ENCODE measurements around the gene SAMD4B.
"Not testable (repeated sequence)": the region's sequence is repeated elsewhere in the genome, so short reads cannot be mapped to it uniquely, and the experiment has no call there.

The SAMD4B gene

DNA sequence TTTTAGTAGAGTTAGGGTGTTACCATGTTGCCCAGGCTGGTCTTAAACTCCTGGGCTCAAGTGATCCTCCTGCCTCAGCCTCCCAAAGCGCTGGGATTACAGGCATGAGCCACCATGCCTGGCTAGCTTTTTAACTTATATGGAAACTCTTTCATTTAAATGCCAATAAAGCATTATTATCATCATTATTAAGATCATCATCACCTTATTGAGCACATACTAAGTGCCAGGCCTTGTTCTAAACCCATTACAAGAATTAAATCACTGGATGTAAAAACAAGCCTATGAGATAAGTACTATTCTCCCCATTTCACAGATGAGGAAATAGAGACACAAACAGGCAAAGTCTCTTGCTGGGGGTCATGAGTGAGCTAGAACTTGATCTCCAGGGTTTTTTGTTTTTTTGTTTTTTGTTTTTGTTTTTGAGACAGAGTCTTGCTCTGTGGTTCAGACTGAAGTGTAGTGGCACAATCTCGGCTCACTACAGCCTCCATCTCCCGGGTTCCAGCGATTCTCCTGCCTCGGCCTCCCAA, 7.7 kb upstream of the SAMD4B start:
- DNase-seq (ENCODE audit: low spot score) = no peak

DNA sequence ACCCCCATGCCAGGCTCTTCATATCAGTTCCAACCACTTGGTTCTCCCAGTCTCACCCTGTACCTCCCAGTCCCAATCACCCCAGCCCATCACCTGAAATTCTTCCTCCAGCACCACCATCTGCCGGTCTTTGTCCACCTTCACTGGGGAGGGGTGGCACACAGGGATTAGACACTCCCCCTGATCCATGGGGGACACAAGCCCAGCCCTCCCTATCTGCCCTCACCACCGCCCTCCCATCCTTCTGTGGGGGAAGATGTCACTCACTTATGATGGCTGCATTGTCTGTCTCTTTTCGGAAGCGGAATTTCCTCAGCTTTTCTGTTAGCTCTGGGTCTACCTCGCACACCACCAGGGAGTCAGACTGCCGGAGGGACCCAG, 7.1 kb upstream of the SAMD4B start:
- no peak for DNase-seq (ENCODE audit: low spot score)

DNA sequence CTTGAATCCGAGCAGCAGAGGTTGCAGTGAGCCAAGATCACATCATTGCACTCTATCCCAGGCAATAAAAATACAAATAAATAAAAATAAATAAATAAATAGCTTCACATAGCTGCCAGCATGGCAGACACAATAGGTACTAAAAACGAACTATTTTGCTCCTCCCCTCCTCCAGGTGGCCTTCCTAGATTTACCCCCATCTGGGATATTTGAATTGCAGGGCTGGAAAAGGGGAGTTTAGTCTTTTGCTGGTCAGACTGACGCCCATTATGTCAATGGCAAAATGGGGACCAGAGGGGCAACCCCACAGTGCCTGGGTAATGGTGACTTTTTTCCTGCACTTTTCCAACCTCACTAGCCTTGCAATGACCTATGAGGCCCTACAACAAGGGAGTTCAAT, 5.7 kb upstream of the SAMD4B start:
- no peak for DNase-seq (ENCODE audit: low spot score)

DNA sequence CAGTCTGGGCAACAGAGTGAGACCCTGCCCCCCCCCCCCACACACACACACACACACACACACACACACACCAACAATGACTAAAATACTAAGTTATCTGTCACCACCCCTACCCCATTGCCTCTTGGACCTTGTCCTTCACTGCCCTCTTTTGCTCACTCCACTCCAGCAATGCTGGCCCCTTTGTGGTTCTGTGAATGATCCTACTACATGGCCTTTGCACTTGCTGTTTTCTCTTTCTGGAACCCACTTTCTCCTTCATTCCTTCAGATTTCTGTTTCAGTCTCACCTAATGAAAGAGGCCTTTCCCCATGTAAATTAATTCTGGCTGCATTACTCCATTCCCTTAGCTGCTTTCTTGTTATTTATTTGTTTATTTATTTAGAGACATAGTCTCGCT, 2.5 kb upstream of the SAMD4B start:
- no peak for DNase-seq (ENCODE audit: low spot score)

DNA sequence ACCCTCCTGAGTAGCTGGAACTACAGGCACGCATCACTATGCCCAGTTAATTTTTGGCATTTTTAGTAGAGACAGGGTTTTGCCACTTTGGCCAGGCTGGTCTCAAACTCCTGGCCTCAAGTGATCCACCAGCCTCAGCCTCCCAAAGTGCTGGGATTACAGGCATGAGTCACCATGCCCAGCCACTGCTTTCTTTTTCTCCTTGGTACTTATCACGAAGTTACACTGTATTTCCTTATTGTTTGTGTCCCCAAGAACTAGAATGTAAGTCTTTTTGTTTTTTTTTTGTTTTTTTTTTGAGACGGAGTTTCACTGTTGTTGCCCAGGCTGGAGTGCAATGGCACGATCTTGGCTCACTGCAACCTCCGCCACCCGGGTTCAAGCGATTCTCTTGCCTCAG, 2.1 kb upstream of the SAMD4B start:
- not testable (repeated sequence) for DNase-seq (ENCODE audit: low spot score)

DNA sequence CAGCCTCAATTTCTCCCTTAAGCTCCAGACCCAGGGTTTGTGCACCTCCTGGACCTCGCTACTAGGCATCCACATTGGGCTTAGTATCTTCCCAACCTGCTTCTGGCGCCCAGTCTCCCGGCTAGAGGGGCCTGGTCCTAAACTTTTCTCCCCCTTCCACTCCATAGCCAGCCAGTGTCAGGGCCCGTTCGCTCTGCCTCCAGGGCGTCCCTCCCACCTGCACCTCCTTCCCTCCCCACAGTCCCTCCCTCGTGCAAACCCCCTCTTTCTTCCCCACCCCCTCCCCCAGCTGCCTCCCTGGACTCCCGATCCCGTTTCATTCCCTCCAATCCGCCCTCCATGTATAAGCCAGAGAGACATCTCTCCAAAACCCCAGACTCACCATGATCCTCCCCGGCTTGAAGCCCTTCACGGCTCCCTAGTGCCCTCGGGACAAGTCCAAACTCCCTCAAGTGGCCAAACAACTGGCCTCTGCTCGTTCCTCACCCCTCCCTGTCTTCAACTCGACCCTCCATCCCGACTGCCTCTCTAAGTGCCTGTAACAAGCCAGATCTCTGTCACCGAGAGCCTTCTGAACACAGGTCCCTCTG, 997 bp upstream of the SAMD4B start:
- DNase-seq (ENCODE audit: low spot score) = no peak

DNA sequence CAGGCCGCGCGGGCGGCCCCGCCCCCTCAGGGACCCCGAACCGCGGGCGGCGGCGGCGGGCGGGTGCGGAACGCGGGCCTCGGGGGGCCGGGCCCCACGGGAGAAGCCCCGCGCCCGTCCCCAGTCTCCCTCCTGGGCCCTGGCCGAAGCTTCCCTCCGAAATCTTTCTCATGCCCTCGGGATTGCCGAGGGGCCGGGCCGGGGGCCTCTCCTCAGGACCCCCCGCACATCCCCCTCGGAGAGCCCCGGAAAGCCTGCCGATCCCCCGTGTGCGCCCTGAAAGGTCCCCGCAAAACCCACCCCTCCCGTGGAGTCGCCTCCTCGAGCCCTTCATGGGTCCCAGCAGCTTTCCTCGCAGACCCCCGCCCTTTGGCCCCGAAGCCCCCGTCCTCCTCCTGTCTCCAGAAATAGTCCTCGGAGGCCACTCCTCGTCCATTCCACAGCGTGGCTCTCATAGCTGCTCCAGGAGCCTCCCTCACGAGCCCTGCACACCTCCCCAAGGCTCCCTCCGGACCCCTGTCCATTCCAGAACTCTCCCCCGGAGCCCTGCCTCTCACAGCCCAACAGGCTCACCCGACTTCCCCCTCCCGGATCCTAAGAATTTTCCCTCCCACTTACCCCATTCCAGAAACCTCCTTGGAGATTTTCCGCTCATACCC, 555 bp downstream of the SAMD4B start:
- no peak for DNase-seq (ENCODE audit: low spot score)

DNA sequence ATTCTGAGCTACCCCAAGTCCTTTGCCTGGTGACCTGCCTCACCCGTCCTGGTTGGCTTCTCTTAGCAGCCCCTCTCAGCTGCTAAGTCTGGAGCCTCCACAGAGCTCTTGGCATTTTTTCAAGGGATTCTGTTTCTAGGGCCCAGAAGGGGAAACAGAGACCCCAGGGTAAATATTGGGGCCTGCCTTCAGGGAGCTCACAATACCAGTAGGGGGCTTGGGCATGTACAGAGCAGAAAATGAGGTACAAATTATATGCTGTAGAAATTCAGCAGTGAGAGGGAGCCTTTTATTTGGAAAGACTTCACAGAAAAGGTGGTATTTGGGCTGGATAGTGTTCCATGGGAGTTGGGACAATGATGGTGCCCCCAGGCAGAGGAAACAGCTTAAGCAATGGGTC, 3.7 kb downstream of the SAMD4B start:
- DNase-seq (ENCODE audit: low spot score) = no peak

DNA sequence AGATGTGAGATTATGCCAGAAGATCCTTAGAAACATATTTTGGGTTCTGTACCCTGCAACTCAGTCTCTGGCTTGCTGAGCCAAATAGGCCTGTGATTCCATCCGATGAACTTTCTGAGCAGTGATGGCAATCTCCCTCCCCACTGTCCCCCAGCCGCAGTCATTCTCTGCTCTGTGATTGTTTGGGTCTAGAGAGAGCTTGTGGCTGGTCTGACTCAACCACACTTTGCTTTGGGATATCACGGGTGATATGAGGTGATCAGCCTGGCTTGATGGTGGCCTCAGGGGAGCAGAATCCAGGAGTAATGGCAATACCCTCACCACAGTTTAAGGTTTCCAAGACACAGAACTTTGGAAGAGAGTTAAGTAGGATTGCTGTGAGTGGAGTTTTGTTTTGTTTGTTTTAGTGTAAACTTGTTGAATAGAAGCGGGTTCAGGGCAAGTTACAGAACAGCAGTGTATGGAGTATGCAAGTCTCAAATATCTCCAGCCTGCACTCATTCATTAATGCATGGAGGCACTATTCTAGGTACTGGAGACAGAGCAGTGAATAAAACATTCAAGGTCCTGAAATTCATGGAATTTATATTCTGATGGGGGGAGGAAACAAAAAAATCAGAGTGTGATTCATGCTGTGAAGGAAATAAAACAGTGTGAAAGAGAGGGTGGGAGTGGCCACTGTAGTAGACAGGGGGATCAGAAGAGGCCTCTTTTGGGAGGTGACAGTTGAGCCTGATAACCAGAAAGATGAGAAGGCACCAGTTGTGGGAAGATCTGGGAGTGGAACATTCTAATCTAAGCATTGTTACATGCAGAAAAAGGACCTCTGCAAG, 5.3 kb downstream of the SAMD4B start:
- DNase-seq (ENCODE audit: low spot score) = no peak

DNA sequence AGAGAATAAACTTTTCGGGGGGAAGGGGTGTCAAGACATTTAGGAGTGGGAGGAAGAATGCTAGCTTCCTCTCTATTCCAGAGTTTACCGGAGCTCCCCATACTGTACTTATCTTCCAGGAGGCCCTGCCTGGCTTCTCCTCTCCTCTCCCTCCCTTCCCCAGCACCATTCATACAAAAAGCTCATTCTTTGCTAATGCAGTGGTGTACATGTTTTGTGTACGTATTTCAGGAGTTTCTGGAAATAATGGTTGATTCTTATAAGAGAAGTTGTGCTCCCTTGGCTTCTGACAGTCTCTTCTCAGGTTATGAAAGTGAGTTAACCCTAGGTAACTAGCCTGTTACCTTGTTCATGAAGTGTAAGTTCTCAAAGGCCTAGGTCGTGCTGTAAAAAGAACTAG, 7.1 kb downstream of the SAMD4B start:
- DNase-seq (ENCODE audit: low spot score) = peak; percentile 72

DNA sequence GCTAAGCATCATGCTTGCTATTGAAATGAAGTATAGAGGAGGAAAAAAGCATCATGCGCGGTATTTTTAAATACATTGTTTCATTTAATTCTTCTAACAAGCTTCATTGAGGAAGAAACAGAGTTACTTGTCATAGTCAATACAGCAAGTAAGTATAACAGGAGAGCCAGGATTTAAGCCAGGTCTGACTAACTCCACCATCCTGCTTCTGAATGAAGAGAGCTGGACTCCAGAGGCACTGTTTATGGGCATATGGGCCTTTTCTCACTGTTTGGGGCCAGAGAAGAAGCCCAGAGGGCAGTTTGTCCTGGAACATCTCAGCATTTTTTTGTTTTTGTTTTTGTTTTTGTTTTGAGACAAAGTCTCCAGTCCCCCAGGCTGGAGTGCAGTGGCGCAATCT, 7.9 kb downstream of the SAMD4B start:
- no peak for DNase-seq (ENCODE audit: low spot score)

DNA sequence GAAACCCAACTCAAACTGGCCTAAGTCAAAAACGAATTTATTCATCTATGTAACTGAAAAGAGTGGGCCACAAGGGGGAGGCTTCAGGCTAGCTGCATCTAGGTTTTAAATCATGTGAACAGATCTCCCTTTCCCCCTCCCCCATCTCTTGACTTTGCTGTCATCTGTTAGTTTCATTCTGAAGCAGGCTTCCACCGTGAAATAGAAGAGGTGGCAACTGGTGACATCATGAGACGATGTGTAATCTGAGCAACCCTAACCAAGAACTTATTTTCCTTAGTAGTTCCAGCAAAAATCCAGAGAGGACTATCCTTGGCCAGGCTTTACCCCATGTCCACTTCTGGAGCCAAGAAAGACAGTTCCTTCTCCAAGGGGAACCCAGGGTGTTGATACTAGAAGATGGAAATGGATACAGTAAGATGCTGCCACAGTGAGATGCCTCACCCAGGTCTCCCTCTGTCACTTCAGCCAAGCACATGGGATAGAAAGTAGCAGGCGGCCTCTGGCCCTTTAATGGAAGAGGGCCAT, 9.4 kb downstream of the SAMD4B start:
- DNase-seq (ENCODE audit: low spot score) = no peak

DNA sequence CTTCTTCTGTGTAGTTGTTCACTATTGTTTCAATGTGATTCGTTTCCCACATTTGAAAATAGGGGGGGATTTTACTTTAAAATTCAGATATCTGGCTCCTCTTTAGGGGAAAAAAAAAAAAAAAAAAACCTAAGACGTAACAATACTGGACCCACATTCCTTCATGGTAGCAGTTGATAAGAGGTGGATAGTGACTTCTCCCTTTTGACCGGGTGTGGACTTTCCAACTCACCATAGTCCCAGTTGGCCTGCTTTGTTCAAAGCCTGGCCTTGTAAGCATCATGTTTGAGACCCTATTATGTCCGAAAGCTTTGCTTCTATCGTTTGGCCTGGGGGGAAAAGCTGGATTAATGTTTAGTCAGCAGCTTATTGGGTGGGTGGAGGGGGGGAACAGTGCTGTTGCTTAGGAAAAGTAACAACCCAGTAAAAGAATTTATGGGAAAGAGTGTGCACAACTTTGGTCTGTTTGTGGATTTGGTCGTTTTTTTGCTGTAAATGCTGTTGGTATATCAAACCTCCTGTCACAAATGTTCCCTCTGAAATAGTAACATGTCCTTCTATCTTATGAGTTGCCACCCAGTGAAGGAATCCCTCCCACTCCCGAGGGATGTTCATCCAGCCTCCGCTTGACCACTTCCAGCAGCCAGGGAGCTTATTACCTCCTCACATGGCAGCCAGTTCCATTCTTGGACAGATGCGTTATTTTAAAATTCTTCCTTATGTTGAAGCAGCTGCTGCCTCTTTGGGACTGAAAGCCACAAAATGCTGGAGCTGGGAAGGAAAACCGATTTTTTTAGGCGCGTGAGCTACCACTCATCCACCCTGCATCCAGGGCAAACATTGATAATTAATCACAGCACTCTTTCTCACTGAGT, 10.4 kb downstream of the SAMD4B start:
- no peak for DNase-seq (ENCODE audit: low spot score)

DNA sequence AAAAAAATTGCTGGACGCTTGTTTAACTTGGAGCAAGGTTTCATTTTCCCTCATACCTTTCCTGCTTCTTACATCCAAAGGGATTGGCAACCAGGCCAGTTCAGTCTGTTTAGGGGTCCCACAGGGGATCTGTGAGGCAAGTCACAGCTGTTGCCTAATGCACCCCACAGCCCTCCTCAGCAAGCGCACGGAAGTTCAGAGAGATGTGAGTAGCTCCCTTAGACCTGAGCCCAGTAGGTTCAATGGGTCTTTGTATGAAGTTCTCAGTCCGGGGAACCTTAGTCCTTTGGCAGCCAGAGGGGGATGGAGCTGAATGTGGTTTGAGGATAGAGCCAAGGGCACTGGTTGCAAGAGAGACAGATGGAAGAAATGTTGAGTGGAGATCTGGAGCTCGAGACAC, 13.0 kb downstream of the SAMD4B start:
- DNase-seq (ENCODE audit: low spot score) = no peak

DNA sequence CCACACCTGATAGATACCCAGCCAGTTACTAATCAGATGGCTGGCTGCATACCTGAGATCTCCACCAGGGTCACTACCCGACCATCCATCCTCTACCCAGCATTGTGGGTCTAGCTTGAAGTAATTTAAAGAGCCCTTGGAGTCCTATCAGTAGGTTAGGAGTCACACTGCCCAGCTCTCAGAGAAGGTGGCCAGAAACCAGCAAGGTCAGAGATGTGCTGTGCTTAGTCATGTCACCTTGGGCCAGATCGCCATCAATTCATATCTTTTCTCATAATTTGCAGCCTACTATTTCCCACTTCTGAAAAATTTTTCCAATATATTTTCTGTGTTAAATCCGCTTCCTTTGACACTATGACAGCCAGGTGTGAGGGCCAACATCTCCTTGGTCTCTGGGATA, 13.9 kb downstream of the SAMD4B start:
- DNase-seq (ENCODE audit: low spot score) = no peak

DNA sequence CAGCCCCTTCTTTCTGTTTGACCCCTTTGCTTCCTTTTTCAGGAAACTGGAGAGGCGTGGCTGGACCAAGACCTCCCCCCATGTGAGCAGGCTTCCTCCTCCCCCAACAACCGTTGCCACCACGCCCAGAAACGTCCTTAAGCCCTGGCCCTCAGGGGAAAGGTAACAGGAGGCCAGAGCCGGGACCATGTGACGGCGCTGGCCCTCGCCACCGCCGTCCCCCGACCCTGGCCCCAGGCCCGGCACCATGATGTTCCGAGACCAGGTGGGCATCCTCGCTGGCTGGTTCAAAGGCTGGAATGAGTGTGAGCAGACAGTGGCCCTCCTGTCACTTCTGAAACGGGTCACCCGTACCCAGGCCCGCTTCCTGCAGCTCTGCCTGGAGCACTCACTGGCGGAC, 14.4 kb downstream of the SAMD4B start:
- DNase-seq (ENCODE audit: low spot score) = no peak

DNA sequence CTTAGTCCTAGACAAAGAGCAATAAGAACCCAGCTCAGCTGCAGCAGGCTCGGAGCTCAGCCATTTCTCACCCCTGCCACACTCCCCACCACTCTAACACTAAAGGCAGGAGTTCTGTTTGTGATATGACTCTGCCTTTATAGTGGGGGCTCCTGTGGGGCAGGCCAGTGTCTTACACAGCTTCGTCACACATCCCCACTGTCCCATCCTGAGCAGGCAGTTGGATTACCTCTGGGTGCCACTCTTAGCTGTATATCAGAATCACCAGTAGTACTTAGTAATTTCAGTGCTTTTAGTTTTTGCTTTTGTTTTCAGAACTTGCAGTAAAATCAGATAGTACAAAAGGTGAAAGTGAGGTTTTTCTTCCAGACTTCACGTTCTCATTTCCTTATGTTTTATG, 16.8 kb downstream of the SAMD4B start:
- DNase-seq (ENCODE audit: low spot score) = no peak

DNA sequence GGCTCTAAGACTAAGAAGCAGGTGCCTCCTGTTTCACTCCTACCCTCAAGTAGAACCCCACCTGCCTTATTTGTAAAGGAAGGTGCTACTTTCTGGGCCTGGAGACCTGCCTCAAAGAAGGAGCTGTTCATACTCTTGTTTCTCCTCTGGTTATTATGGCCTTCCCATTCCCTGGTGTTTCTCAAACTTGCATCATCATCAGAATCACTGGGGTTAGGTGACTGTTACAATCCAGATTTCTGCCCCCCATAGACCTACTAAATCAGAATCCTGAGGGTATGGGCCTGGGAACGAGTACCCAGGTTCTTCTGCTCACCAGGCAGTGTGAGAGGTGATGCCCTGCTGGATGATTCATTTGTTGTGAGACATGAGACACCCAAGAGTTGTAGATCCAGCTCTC, 18.4 kb downstream of the SAMD4B start:
- no peak for DNase-seq (ENCODE audit: low spot score)

DNA sequence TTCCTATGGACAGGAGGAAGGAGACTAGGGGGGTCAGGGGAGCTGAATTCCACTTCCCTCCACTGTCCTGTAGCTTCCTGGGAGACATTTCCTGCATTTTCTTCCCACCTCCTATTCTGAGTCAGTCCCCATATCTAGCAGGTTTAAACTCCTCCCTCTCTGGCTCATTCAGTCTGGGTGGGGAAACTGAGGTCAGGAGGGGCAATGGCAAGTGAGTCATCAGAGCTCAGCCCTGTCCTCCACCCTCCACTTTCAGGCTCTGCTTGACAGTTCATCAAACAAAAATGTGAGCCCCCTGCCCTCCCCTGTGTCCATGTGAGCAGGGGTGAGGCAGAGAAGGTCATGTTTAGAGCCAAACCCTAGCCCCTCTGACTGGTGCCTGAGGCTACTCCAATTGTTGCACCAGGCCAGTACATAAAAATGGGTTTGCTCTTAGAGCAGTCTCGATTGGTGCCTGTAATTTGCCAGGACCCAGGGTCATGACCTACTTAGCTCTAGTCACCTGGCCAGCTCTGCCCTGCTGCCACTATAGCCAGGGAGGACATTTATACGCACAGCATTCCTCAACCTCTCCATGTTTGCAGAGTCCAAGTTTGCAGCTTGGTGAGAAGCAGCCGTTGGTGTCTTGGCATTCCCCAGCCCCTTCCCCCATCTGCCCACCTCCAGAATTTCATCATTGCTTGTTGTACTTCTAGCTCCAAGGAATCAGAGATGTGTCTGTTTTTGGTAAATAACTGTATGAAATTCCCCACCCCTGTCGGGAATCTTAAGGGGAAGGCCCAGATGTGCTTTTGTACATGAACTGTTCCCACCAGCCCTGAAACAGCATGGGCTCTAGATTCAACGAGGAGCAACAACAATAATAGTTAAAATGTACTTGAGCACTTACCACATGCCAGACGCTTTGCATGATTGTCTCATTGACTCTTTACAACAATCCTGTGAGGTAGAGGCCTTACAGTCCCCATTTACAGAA, 20.7 kb downstream of the SAMD4B start:
- DNase-seq (ENCODE audit: low spot score) = no peak

DNA sequence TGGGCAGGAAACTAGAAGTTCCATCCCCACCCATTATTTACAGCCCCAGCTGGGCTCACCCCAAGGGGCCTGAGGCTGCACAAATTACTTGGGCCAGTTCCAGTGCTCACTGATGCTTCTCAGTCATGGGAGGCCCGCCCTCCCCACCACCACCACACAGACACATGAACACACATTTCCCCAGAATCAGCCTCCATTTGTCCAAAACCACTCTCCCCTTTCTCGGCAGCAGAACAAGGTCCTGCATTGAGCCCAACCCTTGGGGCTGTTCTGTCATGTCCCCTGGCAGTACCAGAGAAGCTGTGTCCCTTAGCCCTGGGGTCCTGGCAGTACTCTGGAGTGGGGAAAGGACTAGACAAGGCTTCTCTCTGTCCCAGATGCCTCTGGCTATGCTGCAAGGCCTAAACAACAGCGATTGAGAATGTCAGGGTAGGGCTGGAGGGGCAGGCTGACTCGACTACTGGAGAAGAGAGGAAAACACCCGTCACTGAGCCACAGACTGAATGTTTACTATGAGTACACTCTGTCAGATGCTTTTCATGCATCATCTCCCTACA, 21.8 kb downstream of the SAMD4B start:
- DNase-seq (ENCODE audit: low spot score) = peak; percentile 97
